Measurements from ENCODE around the gene PALS1.

Gene PALS1

DNA sequence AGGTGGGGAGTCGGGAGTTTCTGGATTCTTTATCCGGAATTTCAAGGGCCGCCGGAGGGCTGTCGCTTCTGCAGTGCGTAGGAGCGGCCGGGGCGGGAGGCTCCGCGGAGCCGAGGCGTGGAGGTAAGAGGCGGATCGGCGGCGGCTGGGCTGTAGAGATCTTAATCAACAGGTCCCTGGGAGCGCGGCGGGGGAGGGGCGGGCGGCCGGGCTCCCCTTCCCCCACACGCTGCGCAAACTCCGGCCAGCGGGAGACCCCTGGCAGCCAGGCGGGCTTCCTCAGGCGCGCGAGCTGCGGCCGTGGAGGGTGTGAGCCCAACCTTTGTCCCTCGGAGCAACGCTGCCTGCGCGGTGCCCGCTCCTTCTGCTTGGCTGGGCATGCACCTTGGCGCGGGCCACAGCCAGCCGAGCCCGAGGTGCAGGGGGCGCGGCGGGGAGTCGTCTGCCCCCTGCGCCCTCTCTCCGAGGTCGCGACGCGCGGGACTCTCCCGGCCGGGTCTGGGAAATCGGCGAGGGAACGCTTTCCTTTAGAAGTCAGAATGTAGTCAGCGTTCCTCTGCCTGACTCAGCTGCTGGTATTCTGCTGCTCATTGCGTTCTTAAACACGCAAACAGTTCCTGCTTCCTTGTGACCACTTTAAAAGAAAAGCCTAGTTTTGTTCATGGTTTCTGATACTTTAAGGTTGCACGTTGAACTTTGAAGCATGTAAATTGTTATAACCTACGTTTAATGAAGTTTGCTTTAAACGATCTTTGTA lies at the start of gene PALS1:
PALS1 (plus strand) TSS at position 25 of the 757 bp plus-strand sequence. CDS start 37,736 bp downstream, outside the sequence.
- no peak for TF ChIP-seq CTCF (IDR thresholded peaks at IDR 0.05; ENCODE audit: low read depth, low read length)
- peak within 1 kb of the TSS; percentile 83 for H3K4me3 ChIP-seq (ENCODE audit: low read depth, low read length)

DNA sequence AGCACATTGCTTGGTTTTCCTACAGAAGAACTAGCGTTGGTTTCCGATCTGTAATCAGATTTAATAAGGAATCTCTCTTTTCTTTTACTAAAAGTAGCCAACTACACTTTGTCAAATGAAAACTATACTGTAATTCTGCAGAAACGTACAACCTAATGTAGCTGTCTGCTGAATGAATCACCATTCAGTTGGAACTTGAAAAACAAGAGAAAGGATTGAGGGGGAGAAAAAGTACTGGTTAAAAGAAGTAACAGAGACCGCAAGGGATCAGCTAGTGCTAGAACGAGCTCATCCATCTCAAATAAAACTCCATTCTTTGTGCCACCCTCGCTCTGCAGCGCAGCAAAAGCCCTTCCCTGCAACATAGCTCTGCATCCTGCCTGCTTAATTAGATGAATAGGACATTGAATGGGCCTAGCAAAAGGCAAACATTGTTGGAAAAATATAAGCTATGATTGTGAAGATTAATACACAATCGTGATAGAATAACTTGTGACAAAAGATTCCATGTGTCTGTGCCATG lies 49.4 kb upstream of the PALS1 start:
- no peak for TF ChIP-seq CTCF (IDR thresholded peaks at IDR 0.05; ENCODE audit: low read depth, low read length)
- H3K4me3 ChIP-seq (ENCODE audit: low read depth, low read length), result no peak overlapping the region

GRCh38 chr14:67192366-67192765 lies 48.9 kb upstream of the PALS1 start:
- no peak for TF ChIP-seq CTCF (IDR thresholded peaks at IDR 0.05; ENCODE audit: low read depth, low read length)
- H3K4me3 ChIP-seq (ENCODE audit: low read depth, low read length), result no peak overlapping the region

- no peak overlapping the region for H3K4me3 ChIP-seq (ENCODE audit: low read depth, low read length)
- TF ChIP-seq CTCF (IDR thresholded peaks at IDR 0.05; ENCODE audit: low read depth, low read length), result no peak
These were observed 46.0 kb upstream of the PALS1 start for GRCh38 chr14:67195279-67195678.

DNA sequence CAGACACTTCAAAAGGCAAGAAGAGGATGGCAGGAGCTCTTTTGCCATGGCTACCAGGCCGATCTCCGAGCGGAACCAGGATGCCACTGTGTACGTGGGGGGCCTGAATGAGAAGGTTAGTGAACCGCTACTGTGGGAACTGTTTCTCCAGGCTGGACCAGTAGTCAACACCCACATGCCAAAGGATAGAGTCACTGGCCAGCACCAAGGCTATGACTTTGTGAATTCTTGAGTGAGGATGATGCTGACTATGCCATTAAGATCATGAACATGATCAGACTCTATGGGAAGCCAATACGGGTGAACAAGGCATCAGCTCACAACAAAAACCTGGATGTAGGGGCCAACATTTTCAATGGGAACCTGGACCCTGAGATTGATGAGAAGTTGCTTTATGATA lies 42.2 kb upstream of the PALS1 start:
- TF ChIP-seq CTCF (IDR thresholded peaks at IDR 0.05; ENCODE audit: low read depth, low read length), result no peak

GRCh38 chr14:67207810-67208209 lies 33.4 kb upstream of the PALS1 start:
- no peak for TF ChIP-seq CTCF (IDR thresholded peaks at IDR 0.05; ENCODE audit: low read depth, low read length)
- H3K4me3 ChIP-seq (ENCODE audit: low read depth, low read length), result no peak overlapping the region

More for the DNA sequence above, 42.2 kb upstream of the PALS1 start:
- no peak overlapping the region for H3K4me3 ChIP-seq (ENCODE audit: low read depth, low read length)

DNA sequence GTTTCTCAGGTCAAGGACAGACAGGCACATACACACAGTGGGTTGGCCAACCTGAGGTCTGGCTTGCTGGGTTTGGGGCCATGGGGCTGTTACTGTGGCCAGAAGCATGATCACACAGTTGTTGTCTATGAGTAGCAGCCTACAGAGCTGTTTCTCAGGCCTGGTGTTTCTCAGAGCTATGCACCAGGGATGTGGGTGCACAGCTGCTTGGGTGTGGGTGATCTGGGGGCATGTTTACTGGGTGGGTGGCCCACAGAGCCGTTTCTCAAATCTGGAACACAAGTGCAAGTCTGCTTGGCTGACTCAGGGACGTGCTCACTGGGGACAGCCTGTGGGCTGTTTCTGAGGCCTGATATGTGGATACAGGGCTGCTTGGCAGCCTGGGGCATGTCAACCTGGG lies 23.1 kb upstream of the PALS1 start:
- TF ChIP-seq CTCF (IDR thresholded peaks at IDR 0.05; ENCODE audit: low read depth, low read length), result no peak
- no peak overlapping the region for H3K4me3 ChIP-seq (ENCODE audit: low read depth, low read length)

Data from WI38 (cell line).